DMS 273 treated with DMSO at 0.1 percent for 48 hours (cell line): ENCODE data around the gene CHST15.

Experiments used
- DNase-seq: peaks from one replicate; lab custom pipeline; 2025; lab: John Stamatoyannopoulos, UW

The CHST15 gene

DNA sequence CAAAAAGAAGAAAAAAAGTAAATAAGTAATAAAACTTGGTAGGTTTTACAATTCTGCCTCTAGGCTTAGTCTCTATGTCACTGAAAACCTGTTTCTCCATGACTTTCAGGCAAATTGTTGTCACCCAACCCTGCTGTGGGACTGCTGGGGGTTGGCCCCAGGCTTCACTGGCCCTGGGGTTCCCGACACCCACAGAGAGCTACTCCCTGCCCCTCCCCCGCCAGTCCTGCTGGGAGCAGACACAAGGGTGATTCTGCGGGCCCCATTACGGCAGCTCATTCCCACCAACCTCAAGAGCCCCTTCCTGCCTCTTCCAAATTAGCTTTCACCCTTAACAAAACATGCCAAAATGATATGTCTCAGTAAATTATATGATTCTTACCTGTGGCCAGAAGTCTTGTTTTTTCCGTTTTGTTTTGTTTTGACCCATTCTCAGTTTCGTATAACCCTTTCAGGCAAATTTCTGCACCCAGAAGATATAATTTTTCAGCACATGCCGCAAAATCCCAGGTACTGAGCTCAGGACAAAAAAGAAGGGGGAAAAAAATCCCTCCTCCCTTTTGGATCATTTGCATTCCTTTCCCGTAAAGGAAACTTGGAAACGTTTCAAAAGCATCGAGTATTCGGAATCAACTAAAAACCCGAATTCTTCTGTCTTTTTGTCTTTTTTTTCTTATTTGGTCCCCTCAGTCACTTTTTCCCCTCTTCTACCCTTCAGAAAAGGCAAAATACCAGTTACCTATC, 27.8 kb downstream of the CHST15 start:
- DNase-seq, result no peak

GRCh38 chr10:124064676-124065075, 28.7 kb downstream of the CHST15 start:
- no peak for DNase-seq

- no peak for DNase-seq
Measured at GRCh38 chr10:124063750-124064603, 29.4 kb downstream of the CHST15 start.

DNA sequence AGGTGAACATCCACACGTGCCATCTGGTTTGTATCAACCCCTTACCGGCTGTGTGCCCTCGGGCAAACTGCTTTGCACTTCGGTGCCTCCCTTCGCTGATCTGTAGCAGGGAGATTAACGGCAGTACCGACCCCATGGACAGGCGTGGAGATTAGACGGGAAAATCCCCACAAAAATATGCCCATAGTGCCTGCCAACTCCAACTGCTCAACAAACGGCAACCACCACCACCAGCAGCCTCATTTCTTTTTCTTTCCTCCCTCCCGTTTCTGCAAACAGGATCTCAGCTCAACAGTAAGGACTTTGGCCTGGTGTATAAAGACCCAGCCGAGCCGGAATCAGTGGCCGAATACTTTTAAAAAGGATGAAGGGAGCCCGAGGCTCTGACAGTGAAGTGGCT, 31.0 kb downstream of the CHST15 start:
- DNase-seq, result no peak

- no peak for DNase-seq
Measured at GRCh38 chr10:124061030-124061429, 32.4 kb downstream of the CHST15 start.

GRCh38 chr10:124060148-124060720, 33.2 kb downstream of the CHST15 start:
- DNase-seq, result no peak

- no peak for DNase-seq
Measured at GRCh38 chr10:124059551-124059950, 33.8 kb downstream of the CHST15 start.

DNA sequence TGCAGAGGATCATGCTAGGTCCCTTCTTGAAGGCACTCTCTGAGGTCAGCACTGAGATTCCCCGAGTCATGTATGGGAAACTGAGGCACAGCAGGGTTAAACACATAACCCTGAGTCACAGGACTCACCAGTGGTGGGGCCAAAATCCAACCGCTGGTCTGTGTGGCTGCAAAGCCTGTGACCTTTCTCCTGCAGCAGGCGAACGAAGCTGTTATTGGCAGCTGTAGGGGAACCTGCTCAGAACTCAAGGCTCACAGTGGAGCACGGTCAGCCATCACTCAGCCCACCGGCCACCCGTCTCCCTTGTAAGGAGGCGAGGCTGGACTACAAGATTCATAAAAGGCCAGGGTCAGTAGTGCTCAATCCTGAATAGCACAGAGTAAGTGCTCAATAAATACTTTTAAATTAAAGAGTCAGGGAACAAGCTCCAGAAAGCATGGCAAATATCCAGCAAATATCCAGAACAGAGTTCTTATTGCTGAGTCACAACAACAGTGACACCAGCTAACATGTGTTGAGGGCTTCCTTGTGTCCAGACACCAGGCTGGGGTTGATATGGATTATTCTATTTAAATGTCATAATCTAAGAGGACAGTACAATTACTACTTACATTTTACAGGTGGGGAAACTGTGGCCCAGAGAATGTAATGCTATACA, 34.9 kb downstream of the CHST15 start:
- no peak for DNase-seq

- DNase-seq, result no peak
Measured at GRCh38 chr10:124057601-124058000, 35.8 kb downstream of the CHST15 start.

DNA sequence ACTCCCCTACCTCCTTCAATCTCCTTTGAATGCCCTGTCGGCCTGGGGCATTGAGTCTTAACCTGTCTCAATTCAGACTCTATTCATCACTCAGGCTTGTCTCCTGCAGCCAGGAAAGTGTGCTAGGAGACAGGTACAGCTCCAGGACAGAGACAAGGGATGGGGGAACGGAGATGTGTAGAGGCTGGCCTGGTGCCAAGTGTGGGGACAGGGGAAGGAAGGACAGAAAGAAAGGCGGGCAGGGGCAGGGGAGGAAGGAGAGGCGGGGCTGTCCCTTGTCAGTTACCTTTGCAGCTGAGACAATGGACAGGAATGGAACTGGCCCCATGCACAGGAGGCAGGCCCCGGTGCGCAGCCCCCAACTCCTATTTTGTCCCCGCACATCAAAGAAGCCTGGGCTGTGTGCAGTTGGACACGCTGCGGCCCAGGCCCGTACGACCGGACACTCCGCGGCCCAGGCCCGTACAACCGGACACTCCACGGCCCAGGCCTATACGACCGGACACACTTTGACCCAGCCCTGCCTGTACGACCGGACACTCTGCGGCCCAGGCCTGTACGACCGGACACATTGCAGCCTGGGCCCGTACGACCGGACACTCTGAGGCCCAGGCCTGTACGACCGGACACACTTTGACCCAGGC, 36.9 kb downstream of the CHST15 start:
- DNase-seq, result no peak

- DNase-seq, result no peak
Measured at GRCh38 chr10:124053971-124054370, 39.4 kb downstream of the CHST15 start.

- no peak for DNase-seq
Measured at GRCh38 chr10:124052561-124052960, 40.8 kb downstream of the CHST15 start.

- no peak for DNase-seq
Measured at GRCh38 chr10:124050021-124051015, 43.1 kb downstream of the CHST15 start.

DNA sequence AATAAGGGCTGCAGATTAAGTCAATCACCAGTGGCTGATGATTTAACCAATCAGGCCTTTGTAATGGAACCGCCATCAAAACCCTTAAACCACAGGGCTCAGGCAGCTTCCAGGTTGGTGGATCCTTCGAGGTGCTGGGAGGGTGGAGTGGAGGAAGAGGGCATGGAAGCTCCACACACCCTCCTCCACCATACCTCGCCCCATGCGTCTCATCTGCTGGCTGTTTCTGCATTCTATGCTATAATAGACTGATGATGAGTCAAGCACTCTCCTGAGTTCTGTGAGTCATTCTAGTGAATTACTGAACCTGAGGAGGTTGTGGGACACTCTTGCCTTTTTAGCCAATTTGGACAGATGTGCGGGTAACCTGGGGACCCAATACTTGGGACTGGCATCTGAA, 43.9 kb downstream of the CHST15 start:
- DNase-seq, result no peak

DNA sequence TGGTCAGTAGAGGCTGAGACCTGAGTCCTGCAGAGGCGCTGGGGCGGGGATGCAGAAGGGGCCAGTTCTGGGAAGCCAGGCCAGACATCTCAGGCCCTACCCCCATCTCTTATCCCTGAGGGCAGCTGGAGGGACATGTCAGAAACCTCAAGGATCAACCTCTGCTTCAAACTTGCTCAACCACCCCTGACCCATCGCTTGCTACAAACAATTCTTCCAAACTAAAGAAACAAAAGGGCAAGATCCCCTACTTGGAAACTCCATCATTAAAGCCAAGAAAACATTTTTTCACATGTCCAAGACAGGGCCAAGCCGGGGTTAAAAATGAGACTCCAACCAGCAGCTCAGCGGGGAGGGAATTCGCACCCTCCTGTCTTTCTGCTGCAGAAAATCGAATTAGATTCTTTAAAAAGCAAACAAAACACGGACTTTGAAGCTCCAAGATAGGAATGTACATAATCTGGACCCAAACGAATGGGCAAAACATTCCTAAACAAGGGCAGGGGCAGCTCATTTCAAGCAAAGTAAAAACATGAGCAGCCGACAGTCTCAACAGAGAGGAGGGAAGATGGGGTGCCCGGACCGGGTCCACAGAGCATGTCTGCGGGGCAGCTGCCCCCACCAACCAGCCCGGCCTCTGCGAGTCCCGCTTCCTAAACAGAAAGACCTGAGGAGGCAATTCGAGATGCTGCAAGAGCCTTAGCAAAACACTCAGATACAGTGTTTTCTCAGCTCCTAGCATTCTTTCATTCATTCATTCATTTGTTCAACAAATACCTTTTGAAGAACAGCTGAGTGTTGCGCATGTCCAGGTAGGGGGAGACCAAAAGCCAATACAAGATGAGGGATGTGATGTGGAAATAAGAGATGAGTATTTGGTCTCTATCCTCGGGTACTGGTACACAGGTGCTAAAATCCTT, 44.8 kb downstream of the CHST15 start:
- DNase-seq, result no peak

DNA sequence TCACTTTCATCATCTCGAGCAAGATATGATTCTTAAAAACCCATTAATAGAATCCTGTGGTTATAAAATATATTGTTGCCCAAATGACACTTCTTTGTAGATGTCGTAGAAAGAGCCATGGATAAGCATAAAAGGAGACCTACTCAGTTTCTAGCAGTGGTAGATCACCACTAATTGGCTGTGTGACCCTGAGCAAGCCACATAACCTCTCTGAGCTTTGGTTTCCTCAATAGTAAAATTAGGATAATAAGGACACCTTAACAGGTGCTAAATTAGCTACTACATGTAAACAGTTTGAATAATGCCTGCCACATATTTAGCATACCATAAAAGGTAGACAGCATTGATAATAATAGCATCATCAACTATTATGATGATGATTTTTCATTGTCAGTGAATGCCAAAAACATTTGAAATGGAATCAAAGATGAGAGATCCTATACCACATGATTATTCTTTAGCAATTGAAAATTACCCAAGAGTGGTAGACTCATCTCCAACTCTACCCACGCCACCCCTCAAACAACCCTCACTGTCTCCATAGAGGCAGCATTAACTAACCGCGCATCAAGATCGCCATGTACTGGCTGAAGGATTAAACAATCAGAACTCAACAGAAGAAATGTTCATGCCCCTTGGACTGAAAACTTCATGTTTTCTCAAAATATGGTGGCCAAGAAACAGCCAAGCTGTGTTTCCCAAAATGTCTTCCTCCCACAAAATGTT, 45.8 kb downstream of the CHST15 start:
- no peak for DNase-seq

DNA sequence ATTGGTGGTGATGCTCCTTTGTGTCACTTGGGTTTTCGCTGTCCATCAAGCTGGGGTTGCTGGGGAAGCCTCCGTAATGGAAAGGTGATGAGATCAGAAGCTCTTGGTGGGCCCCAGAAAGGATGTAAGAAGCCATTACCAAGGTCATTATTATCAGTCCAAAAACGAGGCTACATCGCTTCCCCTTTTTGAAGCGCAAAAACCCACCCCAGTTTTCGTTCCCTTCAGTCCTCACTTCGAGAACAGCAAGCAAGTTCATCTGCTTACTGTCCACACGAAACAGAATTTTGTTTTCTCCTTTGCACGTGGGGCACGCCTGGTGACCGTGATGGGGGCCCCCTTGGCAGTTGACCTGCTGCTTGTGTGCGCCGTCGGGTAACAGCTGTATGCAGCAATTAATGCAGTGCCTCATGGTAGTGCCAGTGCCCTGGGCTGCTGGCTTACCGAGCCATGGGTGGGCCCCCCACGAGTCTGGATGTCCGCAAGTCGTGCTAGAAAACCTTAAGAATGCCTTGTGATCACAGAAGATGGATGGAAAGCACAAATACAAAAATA, 47.5 kb downstream of the CHST15 start:
- no peak for DNase-seq

GRCh38 chr10:124045276-124045675, 48.1 kb downstream of the CHST15 start:
- no peak for DNase-seq
